Mammary epithelial cell (primary cell): Measurements from ENCODE around the gene ADK.

Experiments used
- EZH2 ChIP-seq: IDR thresholded peaks from 2 replicates; pipeline ENCODE4 v1.6.1; 2012; ENCODE audit warnings: low read length, inconsistent platforms, borderline replicate concordance
- TF ChIP-seq, protein P1 (sequence below), 2 donors: IDR thresholded peaks in 1 of 2; conservative IDR thresholded peaks in 1 of 2; 2 replicates each; pipeline ENCODE4 v1.5.1; 2011 to 2012; ENCODE audit warnings: inconsistent platforms in 2 of 2, low read length in 2 of 2, mild to moderate bottlenecking in 2 of 2, control low read depth in 1 of 2, low read depth in 1 of 2; ENCODE audit not compliant: insufficient read depth in 1 of 2; ENCODE audit errors: extremely low read depth in 1 of 2

DNA sequence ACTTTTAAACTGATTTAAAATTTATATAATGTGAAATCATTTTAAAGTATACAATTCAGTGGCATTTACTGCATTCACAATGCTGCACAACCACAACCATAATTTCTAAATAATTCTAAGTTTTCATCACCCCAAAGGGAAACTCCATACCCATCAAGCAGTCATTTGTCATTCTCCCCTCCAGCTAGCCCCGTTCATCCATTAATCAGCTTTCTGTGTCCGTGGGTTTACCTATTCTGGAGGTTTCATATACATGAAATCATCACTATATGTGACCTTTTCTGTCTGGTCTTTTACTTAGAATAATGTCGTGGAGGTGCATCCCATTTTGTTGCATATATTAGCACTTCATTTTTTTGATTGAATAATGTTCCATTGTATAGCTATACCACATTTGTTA is 214.1 kb downstream of the ADK start:
- TF ChIP-seq, protein P1, sequence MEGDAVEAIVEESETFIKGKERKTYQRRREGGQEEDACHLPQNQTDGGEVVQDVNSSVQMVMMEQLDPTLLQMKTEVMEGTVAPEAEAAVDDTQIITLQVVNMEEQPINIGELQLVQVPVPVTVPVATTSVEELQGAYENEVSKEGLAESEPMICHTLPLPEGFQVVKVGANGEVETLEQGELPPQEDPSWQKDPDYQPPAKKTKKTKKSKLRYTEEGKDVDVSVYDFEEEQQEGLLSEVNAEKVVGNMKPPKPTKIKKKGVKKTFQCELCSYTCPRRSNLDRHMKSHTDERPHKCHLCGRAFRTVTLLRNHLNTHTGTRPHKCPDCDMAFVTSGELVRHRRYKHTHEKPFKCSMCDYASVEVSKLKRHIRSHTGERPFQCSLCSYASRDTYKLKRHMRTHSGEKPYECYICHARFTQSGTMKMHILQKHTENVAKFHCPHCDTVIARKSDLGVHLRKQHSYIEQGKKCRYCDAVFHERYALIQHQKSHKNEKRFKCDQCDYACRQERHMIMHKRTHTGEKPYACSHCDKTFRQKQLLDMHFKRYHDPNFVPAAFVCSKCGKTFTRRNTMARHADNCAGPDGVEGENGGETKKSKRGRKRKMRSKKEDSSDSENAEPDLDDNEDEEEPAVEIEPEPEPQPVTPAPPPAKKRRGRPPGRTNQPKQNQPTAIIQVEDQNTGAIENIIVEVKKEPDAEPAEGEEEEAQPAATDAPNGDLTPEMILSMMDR (conservative IDR thresholded peaks at IDR 0.05 in 1 of 2, IDR thresholded peaks at IDR 0.05 in 1 of 2; ENCODE audit: extremely low read depth in 1 of 2, insufficient read depth in 1 of 2, low read depth in 1 of 2, low read length in 2 of 2): no peak
- no peak for TF ChIP-seq EZH2
